Smooth muscle cell (in vitro differentiated cells): ENCODE results near the gene MT1B. TPM values are rescaled to one million over a fixed set of nuclear protein-coding genes. Genes with fewer than 3 reads are reported as not detected.

ENCODE experiments used
- DNase-seq: peaks from one replicate; lab custom pipeline; 2025; ENCODE audit not compliant: unreplicated experiment; lab: John Stamatoyannopoulos, UW
- H2AFZ ChIP-seq: fragments of 200-600 bp; sonication (generic); 2 replicates; pipeline ENCODE4 v1.6.0; 2016; ENCODE audit warnings: antibody characterized with exemption, low read depth, mild to moderate bottlenecking
- H3F3A ChIP-seq: fragments of 200-600 bp; sonication (generic); 2 replicates; pipeline ENCODE4 v1.6.0; 2017; ENCODE audit warnings: antibody characterized with exemption, low read depth
- H3K27ac ChIP-seq: fragments of 200-600 bp; sonication (generic); 2 replicates; pipeline ENCODE4 v1.5.1; 2016; ENCODE audit warnings: low read depth, mild to moderate bottlenecking
- H3K27me3 ChIP-seq: fragments of 200-600 bp; sonication (generic); 2 replicates; pipeline ENCODE4 v1.6.1; 2016; ENCODE audit warnings: low read depth, mild to moderate bottlenecking
- H3K36me3 ChIP-seq: fragments of 200-600 bp; sonication (generic); 2 replicates; pipeline ENCODE4 v1.5.1; 2016; ENCODE audit warnings: low read depth
- H3K4me1 ChIP-seq: fragments of 200-600 bp; sonication (generic); 2 replicates; pipeline ENCODE4 v1.5.1; 2016; ENCODE audit warnings: low read depth
- H3K4me2 ChIP-seq: fragments of 200-600 bp; sonication (generic); 2 replicates; pipeline ENCODE4 v1.6.0; 2016; ENCODE audit warnings: mild to moderate bottlenecking
- H3K4me3 ChIP-seq: fragments of 200-600 bp; sonication (generic); 2 replicates; pipeline ENCODE4 v1.5.1; 2016; ENCODE audit warnings: mild to moderate bottlenecking
- H3K79me2 ChIP-seq: fragments of 200-600 bp; sonication (generic); 2 replicates; pipeline ENCODE4 v1.6.0; 2016; ENCODE audit warnings: low read depth, mild to moderate bottlenecking
- H3K9ac ChIP-seq: fragments of 200-600 bp; sonication (generic); 2 replicates; pipeline ENCODE4 v1.6.0; 2016; ENCODE audit warnings: low read depth
- H3K9me3 ChIP-seq: fragments of 200-600 bp; sonication (generic); replicated peaks from 2 replicates; pipeline ENCODE4 v1.5.1; 2016; ENCODE audit warnings: low read depth
- H4K20me1 ChIP-seq: fragments of 200-600 bp; sonication (generic); 2 replicates; pipeline ENCODE4 v1.6.0; 2016; ENCODE audit warnings: low read depth
- CTCF ChIP-seq: fragments of 200-600 bp; sonication (generic); IDR thresholded peaks from 2 replicates; pipeline ENCODE4 v1.5.1; 2017; ENCODE audit warnings: borderline replicate concordance, mild to moderate bottlenecking, antibody characterized with exemption; ENCODE audit not compliant: insufficient read depth, poor library complexity, severe bottlenecking
- WGBS: methylation state at CpG from one replicate; pipeline ENCODE4 v1.1.7; 2016; ENCODE audit warnings: low lambda C conversion rate; 5-methylcytosine and 5-hydroxymethylcytosine counted together
- polyA plus RNA-seq: library from polyadenylated mRNA; unstranded; fragments of >200 nt; fragmentation: Nextera tagmentation; extraction: Ambion mirVana; gene quantifications from 2 replicates; pipeline ENCODE4 v1.2.1, GENCODE V29; 2016
- total RNA-seq: library from RNA; depleted of rRNA; stranded (reverse); fragments of >200 nt; gene quantifications from 2 replicates; pipeline ENCODE4 v1.2.3, GENCODE V29; 2014

Gene MT1B
- total and polyA plus RNA-seq, 2 experiments from 2014 or later: not detected

- Histone ChIP-seq H3K36me3 (no peaks in the 10 kb centered on the region), H3K79me2 (no peaks in the 10 kb centered on the region), H3F3A (no peaks in the 10 kb centered on the region), H3K27me3 (peaks cover 44% of the 10 kb centered on the region), H2AFZ (no peak overlapping the region), H3K9ac (no peak overlapping the region), H3K4me1 (no peaks in the 10 kb centered on the region), H4K20me1 (no peaks in the 10 kb centered on the region), H3K9me3 (no peaks in the 10 kb centered on the region), H3K4me3 (no peak overlapping the region), H3K4me2 (no peak overlapping the region), H3K27ac (no peak overlapping the region)
- no peak for DNase-seq
- 95% methylated on average over 3 of the region's 3 CpGs for WGBS
- TF ChIP-seq CTCF: no peak
Observed at GRCh38 chr16:56679078-56679730, 27.5 kb downstream of the MT1B start.

GRCh38 chr16:56679818-56680217 is 28.1 kb downstream of the MT1B start:
- Histone ChIP-seq H3K4me3 (no peak overlapping the region), H3K27me3 (peaks cover 38% of the 10 kb centered on the region), H3K27ac (no peak overlapping the region), H3F3A (no peaks in the 10 kb centered on the region), H3K4me2 (no peak overlapping the region), H3K4me1 (no peaks in the 10 kb centered on the region), H2AFZ (no peak overlapping the region), H4K20me1 (no peaks in the 10 kb centered on the region), H3K9ac (no peak overlapping the region), H3K79me2 (no peaks in the 10 kb centered on the region), H3K9me3 (no peaks in the 10 kb centered on the region), H3K36me3 (no peaks in the 10 kb centered on the region)
- no peak for DNase-seq
- WGBS: 84% methylated on average over 6 of the region's 6 CpGs
- TF ChIP-seq CTCF: no peak

GRCh38 chr16:56681939-56682702 is 30.4 kb downstream of the MT1B start, which contains the start of gene MT1X:
Gene MT1X (plus strand): TSS chr16:56682470. CDS start chr16:56682541, 71 bp downstream.
- Histone ChIP-seq H3K36me3 (no peaks in the 10 kb centered on the region), H3K27me3 (peaks cover 15% of the 10 kb centered on the region), H3K79me2 (no peaks in the 10 kb centered on the region), H3F3A (no peaks in the 10 kb centered on the region), H4K20me1 (no peaks in the 10 kb centered on the region), H3K4me3 (peak within 1 kb of the TSS; percentile 63), H3K4me1 (no peaks in the 10 kb centered on the region), H3K9me3 (no peaks in the 10 kb centered on the region), H3K9ac (peak within 1 kb of the TSS; percentile 55), H2AFZ (peak within 1 kb of the TSS; percentile 98), H3K27ac (no peak within 1 kb of the TSS), H3K4me2 (peak within 1 kb of the TSS; percentile 99)
- no peak for TF ChIP-seq CTCF
- under 1% methylated on average over 43 of the region's 49 CpGs for WGBS
- peak; percentile 17 for DNase-seq
